Neural progenitor cell (in vitro differentiated cells): ENCODE measurements around the gene GRIK2.

ENCODE experiments used
- EZH2 ChIP-seq: fragments of 200-600 bp; sonication (generic); IDR thresholded peaks from 2 replicates; pipeline ENCODE4 v1.6.1; 2017; ENCODE audit warnings: antibody characterized with exemption, mild to moderate bottlenecking, moderate library complexity
- EZH2phosphoT487 ChIP-seq: fragments of 200-600 bp; sonication (generic); IDR thresholded peaks from 2 replicates; pipeline ENCODE4 v1.6.1; 2017; ENCODE audit warnings: antibody characterized with exemption
- TF ChIP-seq, protein P1 (sequence below): fragments of 200-600 bp; sonication (generic); IDR thresholded peaks from 2 replicates; pipeline ENCODE4 v1.5.1; 2017; ENCODE audit warnings: antibody characterized with exemption, mild to moderate bottlenecking

- no peak for TF ChIP-seq EZH2
- TF ChIP-seq, protein P1, sequence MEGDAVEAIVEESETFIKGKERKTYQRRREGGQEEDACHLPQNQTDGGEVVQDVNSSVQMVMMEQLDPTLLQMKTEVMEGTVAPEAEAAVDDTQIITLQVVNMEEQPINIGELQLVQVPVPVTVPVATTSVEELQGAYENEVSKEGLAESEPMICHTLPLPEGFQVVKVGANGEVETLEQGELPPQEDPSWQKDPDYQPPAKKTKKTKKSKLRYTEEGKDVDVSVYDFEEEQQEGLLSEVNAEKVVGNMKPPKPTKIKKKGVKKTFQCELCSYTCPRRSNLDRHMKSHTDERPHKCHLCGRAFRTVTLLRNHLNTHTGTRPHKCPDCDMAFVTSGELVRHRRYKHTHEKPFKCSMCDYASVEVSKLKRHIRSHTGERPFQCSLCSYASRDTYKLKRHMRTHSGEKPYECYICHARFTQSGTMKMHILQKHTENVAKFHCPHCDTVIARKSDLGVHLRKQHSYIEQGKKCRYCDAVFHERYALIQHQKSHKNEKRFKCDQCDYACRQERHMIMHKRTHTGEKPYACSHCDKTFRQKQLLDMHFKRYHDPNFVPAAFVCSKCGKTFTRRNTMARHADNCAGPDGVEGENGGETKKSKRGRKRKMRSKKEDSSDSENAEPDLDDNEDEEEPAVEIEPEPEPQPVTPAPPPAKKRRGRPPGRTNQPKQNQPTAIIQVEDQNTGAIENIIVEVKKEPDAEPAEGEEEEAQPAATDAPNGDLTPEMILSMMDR, result no peak
- no peak for TF ChIP-seq EZH2phosphoT487
These were observed 140.9 kb downstream of the GRIK2 start for GRCh38 chr6:101534386-101534785.
